BE2C (cell line): ENCODE results near the gene PAIP2B.

Experiments used
- DNase-seq: peaks from one replicate; pipeline ENCODE4 v3.0.0-alpha.2; 2020
- H3K27me3 ChIP-seq: fragments of 250-450 bp; sonication (Bioruptor Pico); 2 replicates; pipeline ENCODE4 v1.5.1; 2020; ENCODE audit warnings: mild to moderate bottlenecking
- H3K36me3 ChIP-seq: fragments of 250-450 bp; sonication (Bioruptor Pico); 2 replicates; pipeline ENCODE4 v1.5.1; 2020; ENCODE audit warnings: mild to moderate bottlenecking
- H3K4me1 ChIP-seq: fragments of 250-450 bp; sonication (Bioruptor Pico); 2 replicates; pipeline ENCODE4 v1.5.1; 2020
- H3K4me3 ChIP-seq: 2 replicates; pipeline ENCODE4 v1.5.1; 2011; ENCODE audit warnings: low read depth, low read length
- H3K9me3 ChIP-seq: fragments of 250-450 bp; sonication (Bioruptor Pico); 2 replicates; pipeline ENCODE4 v1.5.1; 2020
- CTCF ChIP-seq: IDR thresholded peaks from 2 replicates; pipeline ENCODE4 v1.5.1; 2012; ENCODE audit warnings: mild to moderate bottlenecking, low read depth, low read length

PAIP2B gene

GRCh38 chr2:71212336-71212735 lies 14.6 kb downstream of the PAIP2B start:
- H3K4me1 ChIP-seq: no peaks in the 10 kb centered on the region
- DNase-seq: no peak
- H3K27me3 ChIP-seq: no peaks in the 10 kb centered on the region
- TF ChIP-seq CTCF: no peak
- no peaks in the 10 kb centered on the region for H3K36me3 ChIP-seq
- H3K9me3 ChIP-seq: no peaks in the 10 kb centered on the region
- no peak overlapping the region for H3K4me3 ChIP-seq

- Histone ChIP-seq H3K27me3 (no peaks in the 10 kb centered on the region), H3K4me1 (no peaks in the 10 kb centered on the region), H3K4me3 (no peak overlapping the region), H3K9me3 (no peaks in the 10 kb centered on the region), H3K36me3 (no peaks in the 10 kb centered on the region)
- TF ChIP-seq CTCF: no peak
- DNase-seq: no peak
Measured at GRCh38 chr2:71210292-71210691, 16.6 kb downstream of the PAIP2B start.

- no peak overlapping the region for H3K4me3 ChIP-seq
- TF ChIP-seq CTCF: no peak
- no peak for DNase-seq
- H3K36me3 ChIP-seq: no peaks in the 10 kb centered on the region
- no peaks in the 10 kb centered on the region for H3K9me3 ChIP-seq
- no peaks in the 10 kb centered on the region for H3K27me3 ChIP-seq
- H3K4me1 ChIP-seq: no peaks in the 10 kb centered on the region
Measured at GRCh38 chr2:71208756-71209155, 18.1 kb downstream of the PAIP2B start.

GRCh38 chr2:71207601-71208000 lies 19.3 kb downstream of the PAIP2B start:
- Histone ChIP-seq H3K4me1 (no peaks in the 10 kb centered on the region), H3K9me3 (no peaks in the 10 kb centered on the region), H3K4me3 (no peak overlapping the region), H3K36me3 (no peaks in the 10 kb centered on the region), H3K27me3 (no peaks in the 10 kb centered on the region)
- no peak for DNase-seq
- TF ChIP-seq CTCF: no peak

- DNase-seq: no peak
- H3K36me3 ChIP-seq: no peaks in the 10 kb centered on the region
- no peaks in the 10 kb centered on the region for H3K27me3 ChIP-seq
- no peaks in the 10 kb centered on the region for H3K4me1 ChIP-seq
- TF ChIP-seq CTCF: no peak
- no peak overlapping the region for H3K4me3 ChIP-seq
- H3K9me3 ChIP-seq: no peaks in the 10 kb centered on the region
Measured at GRCh38 chr2:71206271-71206670, 20.6 kb downstream of the PAIP2B start.

- H3K36me3 ChIP-seq: no peaks in the 10 kb centered on the region
- DNase-seq: no peak
- no peak for TF ChIP-seq CTCF
- no peaks in the 10 kb centered on the region for H3K27me3 ChIP-seq
- H3K4me1 ChIP-seq: no peaks in the 10 kb centered on the region
- H3K9me3 ChIP-seq: no peaks in the 10 kb centered on the region
- H3K4me3 ChIP-seq: no peak overlapping the region
Measured at GRCh38 chr2:71191570-71191943, 35.3 kb downstream of the PAIP2B start.
